Hepatocyte (in vitro differentiated cells): ENCODE measurements around the gene PDE4D.

Experiments used
- EZH2 ChIP-seq: fragments of 200-600 bp; sonication (generic); IDR thresholded peaks from 2 replicates; pipeline ENCODE4 v1.6.1; 2016; ENCODE audit warnings: antibody characterized with exemption, mild to moderate bottlenecking, borderline replicate concordance
- EZH2phosphoT487 ChIP-seq: fragments of 200-600 bp; sonication (generic); IDR thresholded peaks from one replicate; pipeline ENCODE4 v1.6.1; 2018; ENCODE audit warnings: antibody characterized with exemption, mild to moderate bottlenecking, low read depth, moderate library complexity; ENCODE audit not compliant: unreplicated experiment, severe bottlenecking
- TF ChIP-seq, protein P1 (sequence below): fragments of 200-600 bp; sonication (generic); IDR thresholded peaks from 2 replicates; pipeline ENCODE4 v1.5.1; 2016; ENCODE audit warnings: antibody characterized with exemption, mild to moderate bottlenecking; ENCODE audit not compliant: poor library complexity

DNA sequence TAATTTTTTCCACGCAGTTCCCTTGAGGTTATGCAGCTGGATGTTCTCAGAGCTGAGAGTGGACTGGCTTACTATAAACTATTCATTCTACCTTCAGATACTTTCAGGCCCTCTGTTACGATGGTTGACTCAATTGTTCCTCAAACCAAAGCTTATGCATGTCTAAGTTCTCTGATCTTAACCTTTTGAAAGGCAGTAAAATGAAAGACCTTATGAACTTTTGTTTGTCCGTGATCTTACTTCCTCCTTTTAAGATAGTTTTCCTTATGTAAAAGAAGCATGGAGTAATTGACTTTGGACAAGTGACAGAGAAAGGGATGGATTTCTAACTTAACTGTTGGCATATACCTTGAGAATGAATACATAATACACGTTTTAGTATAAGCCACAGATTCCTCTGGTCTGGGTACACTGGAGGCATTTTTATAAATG lies 575.7 kb downstream of the PDE4D start:
- TF ChIP-seq, protein P1, sequence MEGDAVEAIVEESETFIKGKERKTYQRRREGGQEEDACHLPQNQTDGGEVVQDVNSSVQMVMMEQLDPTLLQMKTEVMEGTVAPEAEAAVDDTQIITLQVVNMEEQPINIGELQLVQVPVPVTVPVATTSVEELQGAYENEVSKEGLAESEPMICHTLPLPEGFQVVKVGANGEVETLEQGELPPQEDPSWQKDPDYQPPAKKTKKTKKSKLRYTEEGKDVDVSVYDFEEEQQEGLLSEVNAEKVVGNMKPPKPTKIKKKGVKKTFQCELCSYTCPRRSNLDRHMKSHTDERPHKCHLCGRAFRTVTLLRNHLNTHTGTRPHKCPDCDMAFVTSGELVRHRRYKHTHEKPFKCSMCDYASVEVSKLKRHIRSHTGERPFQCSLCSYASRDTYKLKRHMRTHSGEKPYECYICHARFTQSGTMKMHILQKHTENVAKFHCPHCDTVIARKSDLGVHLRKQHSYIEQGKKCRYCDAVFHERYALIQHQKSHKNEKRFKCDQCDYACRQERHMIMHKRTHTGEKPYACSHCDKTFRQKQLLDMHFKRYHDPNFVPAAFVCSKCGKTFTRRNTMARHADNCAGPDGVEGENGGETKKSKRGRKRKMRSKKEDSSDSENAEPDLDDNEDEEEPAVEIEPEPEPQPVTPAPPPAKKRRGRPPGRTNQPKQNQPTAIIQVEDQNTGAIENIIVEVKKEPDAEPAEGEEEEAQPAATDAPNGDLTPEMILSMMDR, result no peak
- TF ChIP-seq EZH2 (no peak), EZH2phosphoT487 (no peak)
